Thyroid gland (tissue), 4 donors: ENCODE results near the gene DPP4. TPM values are rescaled to one million over a fixed set of nuclear protein-coding genes. Genes with fewer than 3 reads are reported as not detected.
A peak's percentile ranks its signal among the peaks of the same experiment; 100 is the strongest.

Experiments used
- DNase-seq, 2 donors: peaks; one replicate each; pipeline ENCODE4 v3.0.0-alpha.2; 2019
- H3K27ac ChIP-seq, 3 donors: fragments of 200-600 bp; sonication (generic); 1 replicate in 2 of 3; 2 replicates in 1 of 3; pipeline ENCODE4 v1.5.1; 2016 to 2019; ENCODE audit warnings: mild to moderate bottlenecking in 1 of 3, moderate library complexity in 1 of 3
- H3K27me3 ChIP-seq: fragments of 200-600 bp; sonication (generic); one replicate; pipeline ENCODE4 v1.5.1; 2019
- H3K36me3 ChIP-seq, 2 donors: fragments of 200-600 bp; sonication (generic); one replicate each; pipeline ENCODE4 v1.5.1; 2016 to 2019
- H3K4me1 ChIP-seq, 2 donors: fragments of 200-600 bp; sonication (generic); one replicate each; pipeline ENCODE4 v1.5.1; 2017 to 2019
- H3K4me3 ChIP-seq, 3 donors: fragments of 200-600 bp; sonication (generic); replicated peaks in 1 of 3; 1 replicate in 2 of 3; 2 replicates in 1 of 3; pipeline ENCODE4 v1.5.1; 2016; ENCODE audit warnings: mild to moderate bottlenecking in 1 of 3
- H3K9me3 ChIP-seq: fragments of 200-600 bp; sonication (generic); one replicate; pipeline ENCODE4 v1.5.1; 2017
- POLR2A ChIP-seq, 2 donors: fragments of 450-650 bp; IDR thresholded peaks; one replicate each; pipeline ENCODE4 v1.6.1; 2017; ENCODE audit warnings: antibody characterized with exemption in 2 of 2, mild to moderate bottlenecking in 2 of 2, moderate library complexity in 1 of 2
- WGBS, 2 donors: methylation state at CpG; one replicate each; pipeline ENCODE4 v1.1.5; 2017; 5-methylcytosine and 5-hydroxymethylcytosine counted together
- intact Hi-C: fragments of 100-400 bp; cut with DNase I; formaldehyde crosslinking; loops from one replicate; pipeline ENCODE4 v1.15.1; 2023
- total RNA-seq, 4 donors: library from RNA; depleted of rRNA; stranded (reverse); fragments of >200 nt; gene quantifications; one replicate each; pipeline ENCODE4 v1.2.3, GENCODE V29; 2016
- TF ChIP-seq, protein P1 (sequence below), 6 experiments: fragments of 200-600 bp in 3 of 6; fragments of 450-650 bp in 3 of 6; sonication (generic) in 3 of 6; IDR thresholded peaks; one replicate each; pipeline ENCODE4 v1.5.1; 2016 to 2019; ENCODE audit warnings: antibody characterized with exemption in 6 of 6, mild to moderate bottlenecking in 2 of 6, inconsistent platforms in 1 of 6, moderate library complexity in 1 of 6

DPP4 gene
- total RNA-seq, 4 donors from 2014 or later = 3.0 to 12.7 (median 4.4) TPM

DNA sequence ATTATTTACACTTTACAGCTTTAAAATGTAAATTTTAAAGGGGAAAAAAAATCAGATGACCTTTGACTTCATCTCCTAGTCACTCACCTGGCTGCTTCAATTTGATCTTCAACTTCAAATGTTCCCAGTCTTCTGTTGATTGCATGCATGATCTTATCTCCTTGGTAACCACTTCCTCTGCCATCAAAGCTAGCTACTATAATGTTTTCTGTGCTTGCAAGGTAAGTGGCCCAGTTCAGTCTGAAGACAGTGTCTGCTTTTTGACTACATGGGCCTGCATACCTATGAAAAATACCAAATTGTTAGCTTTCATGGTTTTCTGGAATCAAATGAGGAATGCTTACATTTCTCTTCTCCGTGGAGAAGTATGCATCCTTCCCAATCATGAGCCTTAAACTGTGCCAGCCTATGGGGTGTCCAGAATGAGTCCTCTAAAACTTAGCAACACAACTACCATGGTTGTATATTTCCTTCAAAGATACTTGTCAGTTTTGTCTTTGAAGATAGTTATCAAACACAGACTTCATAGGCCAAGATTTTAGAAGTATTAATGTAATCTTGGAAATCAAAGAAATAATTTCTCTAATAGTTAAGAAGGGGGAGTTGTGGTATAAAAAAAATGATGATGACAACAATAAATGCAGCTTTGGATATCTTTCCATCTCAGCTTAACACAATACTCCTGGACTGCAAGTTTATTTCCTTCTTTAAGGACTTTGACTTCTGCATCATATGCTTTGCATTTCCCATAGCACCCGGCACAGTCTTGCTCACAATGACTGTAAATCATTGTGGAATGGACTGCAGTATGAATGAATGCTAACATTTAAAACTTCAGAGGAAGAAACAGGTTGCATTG lies 62.1 kb downstream of the DPP4 start:
- no peak for TF ChIP-seq POLR2A (IDR thresholded peaks at IDR 0.05)
- TF ChIP-seq, protein P1, sequence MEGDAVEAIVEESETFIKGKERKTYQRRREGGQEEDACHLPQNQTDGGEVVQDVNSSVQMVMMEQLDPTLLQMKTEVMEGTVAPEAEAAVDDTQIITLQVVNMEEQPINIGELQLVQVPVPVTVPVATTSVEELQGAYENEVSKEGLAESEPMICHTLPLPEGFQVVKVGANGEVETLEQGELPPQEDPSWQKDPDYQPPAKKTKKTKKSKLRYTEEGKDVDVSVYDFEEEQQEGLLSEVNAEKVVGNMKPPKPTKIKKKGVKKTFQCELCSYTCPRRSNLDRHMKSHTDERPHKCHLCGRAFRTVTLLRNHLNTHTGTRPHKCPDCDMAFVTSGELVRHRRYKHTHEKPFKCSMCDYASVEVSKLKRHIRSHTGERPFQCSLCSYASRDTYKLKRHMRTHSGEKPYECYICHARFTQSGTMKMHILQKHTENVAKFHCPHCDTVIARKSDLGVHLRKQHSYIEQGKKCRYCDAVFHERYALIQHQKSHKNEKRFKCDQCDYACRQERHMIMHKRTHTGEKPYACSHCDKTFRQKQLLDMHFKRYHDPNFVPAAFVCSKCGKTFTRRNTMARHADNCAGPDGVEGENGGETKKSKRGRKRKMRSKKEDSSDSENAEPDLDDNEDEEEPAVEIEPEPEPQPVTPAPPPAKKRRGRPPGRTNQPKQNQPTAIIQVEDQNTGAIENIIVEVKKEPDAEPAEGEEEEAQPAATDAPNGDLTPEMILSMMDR (IDR thresholded peaks at IDR 0.05) = no peak
- Histone ChIP-seq H3K27ac (no peak overlapping the region), H3K36me3 (no peaks in the 10 kb centered on the region), H3K4me1 (no peaks in the 10 kb centered on the region), H3K9me3 (no peaks in the 10 kb centered on the region), H3K27me3 (no peaks in the 10 kb centered on the region), H3K4me3 (no peak overlapping the region)
- intact Hi-C loops = no loop called here
- no peak for DNase-seq
- 79 to 84% methylated on average over 2 of the region's 2 CpGs for WGBS, 2 donors

DNA sequence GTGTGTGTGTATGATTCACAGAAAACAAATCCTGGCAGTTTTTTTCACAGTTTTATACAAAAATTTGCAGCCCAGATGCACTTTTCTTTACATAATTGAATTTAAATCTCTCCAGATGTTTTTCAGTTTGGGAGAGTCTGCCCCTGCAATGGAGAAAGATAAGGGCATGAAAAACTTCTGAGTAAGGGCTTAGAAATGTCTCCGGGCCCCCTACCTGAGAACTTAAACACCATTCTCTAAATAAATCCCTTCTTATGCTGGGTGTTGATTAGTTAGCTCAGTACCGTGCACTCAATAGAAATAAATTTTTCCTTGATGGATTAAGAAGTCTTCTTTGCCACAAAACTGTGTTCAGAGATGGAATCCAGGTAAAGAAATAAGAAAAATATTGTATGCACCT lies 64.5 kb downstream of the DPP4 start:
- intact Hi-C loops = loop anchor here (5.0 kb wide), 1 partner anchor 118 kb away; no protein-coding TSS in a partner anchor

DNA sequence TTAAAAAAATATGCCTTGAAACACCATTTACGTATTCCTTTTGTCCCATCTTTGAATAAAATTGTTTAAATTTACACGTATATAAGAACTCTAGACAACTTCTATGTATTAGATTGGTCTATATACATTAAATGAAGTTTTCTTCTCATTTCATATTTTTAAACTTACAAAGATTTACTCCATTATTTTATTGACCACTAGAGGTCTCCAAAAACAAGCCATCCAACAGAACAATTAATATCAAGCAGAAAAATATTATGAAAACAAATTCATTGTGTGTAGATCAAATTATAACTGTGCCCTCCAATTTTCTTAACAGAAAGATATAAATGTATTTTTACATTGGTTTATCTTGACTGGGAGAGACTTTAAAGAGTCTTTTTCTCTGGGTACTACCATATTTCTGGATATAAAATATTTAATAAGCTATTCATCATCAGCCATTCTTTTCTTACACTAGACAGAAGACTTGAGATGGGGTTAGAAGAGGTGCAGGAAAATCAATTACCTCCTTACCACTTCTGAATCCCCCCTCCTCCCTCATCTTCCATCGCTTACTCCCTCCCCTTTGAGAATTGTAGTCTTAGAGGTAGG lies 66.5 kb downstream of the DPP4 start:
- intact Hi-C loops = loop anchor here (5.0 kb wide), 1 partner anchor 120 kb away; no protein-coding TSS in a partner anchor
- Histone ChIP-seq H3K27me3 (no peaks in the 10 kb centered on the region), H3K4me1 (no peaks in the 10 kb centered on the region), H3K4me3 (no peak overlapping the region), H3K27ac (no peak overlapping the region), H3K9me3 (no peaks in the 10 kb centered on the region), H3K36me3 (no peaks in the 10 kb centered on the region)
- TF ChIP-seq POLR2A (IDR thresholded peaks at IDR 0.05) = no peak
- TF ChIP-seq, protein P1 (IDR thresholded peaks at IDR 0.05) = peak in 5 of 6 experiments; percentile 32 to 70 (median 51)
- DNase-seq = no peak
- 78 to 82% methylated on average over 3 of the region's 3 CpGs for WGBS, 2 donors

More for the DNA sequence above, 64.5 kb downstream of the DPP4 start:
- no peak for DNase-seq
- Histone ChIP-seq H3K27me3 (no peaks in the 10 kb centered on the region), H3K27ac (no peak overlapping the region), H3K4me1 (no peaks in the 10 kb centered on the region), H3K36me3 (no peaks in the 10 kb centered on the region), H3K9me3 (no peaks in the 10 kb centered on the region), H3K4me3 (no peak overlapping the region)
- no peak for TF ChIP-seq POLR2A (IDR thresholded peaks at IDR 0.05)
- 0 to 79% methylated on average over 2 of the region's 2 CpGs for WGBS, 2 donors

DNA sequence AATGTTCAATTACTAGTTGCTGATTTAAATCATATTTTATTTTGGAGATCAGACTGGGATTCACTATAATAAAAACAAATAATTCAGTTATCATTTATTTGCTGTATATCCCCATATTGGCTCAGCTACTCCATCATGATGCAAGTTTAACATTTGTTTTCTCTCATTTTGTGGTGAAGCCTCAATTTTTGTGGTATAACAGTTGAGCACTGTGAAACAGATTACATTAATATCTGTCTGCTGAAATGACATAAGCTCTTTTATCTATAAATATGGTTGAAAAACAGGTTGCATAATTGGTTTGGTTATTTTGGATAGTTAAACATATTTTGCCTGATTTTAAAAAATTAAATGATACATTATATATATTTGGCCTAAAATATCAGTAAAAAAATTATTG lies 67.7 kb downstream of the DPP4 start:
- H3K27ac ChIP-seq = no peak overlapping the region
- intact Hi-C loops = loop anchor here (5.0 kb wide), 1 partner anchor 121 kb away; no protein-coding TSS in a partner anchor
- H3K4me3 ChIP-seq = no peak overlapping the region
- no peak for TF ChIP-seq POLR2A (IDR thresholded peaks at IDR 0.05)
- TF ChIP-seq, protein P1 (IDR thresholded peaks at IDR 0.05) = no peak
- no peaks in the 10 kb centered on the region for H3K9me3 ChIP-seq
- no peak for DNase-seq
- H3K27me3 ChIP-seq = no peaks in the 10 kb centered on the region
- no peaks in the 10 kb centered on the region for H3K36me3 ChIP-seq
- no peaks in the 10 kb centered on the region for H3K4me1 ChIP-seq

DNA sequence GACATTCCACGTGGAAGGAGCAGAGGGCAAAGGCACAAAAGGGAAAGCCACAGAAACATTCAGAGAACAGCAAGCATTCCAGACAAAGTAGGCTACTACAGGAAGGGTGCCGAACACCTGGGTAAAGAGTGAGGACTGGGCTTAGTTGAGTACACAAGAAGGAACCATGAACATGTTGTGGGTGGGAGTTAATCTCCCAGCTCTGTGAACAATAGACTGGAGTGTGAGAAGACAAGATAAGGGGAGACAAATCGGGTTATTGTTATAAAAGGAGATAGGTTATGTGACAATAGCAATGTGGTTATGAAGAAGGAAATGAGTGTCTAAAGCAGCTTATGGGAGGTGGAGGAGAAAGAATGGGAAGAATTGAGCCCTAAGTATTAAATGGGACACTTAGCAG lies 70.0 kb downstream of the DPP4 start:
- Histone ChIP-seq H3K4me3 (no peak overlapping the region), H3K27ac (no peak overlapping the region), H3K27me3 (no peaks in the 10 kb centered on the region), H3K4me1 (no peaks in the 10 kb centered on the region), H3K9me3 (no peaks in the 10 kb centered on the region), H3K36me3 (no peaks in the 10 kb centered on the region)
- intact Hi-C loops = no loop called here
- no peak for DNase-seq
- TF ChIP-seq POLR2A (IDR thresholded peaks at IDR 0.05) = no peak
- TF ChIP-seq, protein P1 (IDR thresholded peaks at IDR 0.05) = no peak
- WGBS, 2 donors = 60 to 67% methylated on average over 3 of the region's 3 CpGs
